HEK293 (cell line): ENCODE measurements around the gene ABHD15.

ENCODE experiments used
- HOXC10 ChIP-seq: sonication (generic); formaldehyde crosslinking; IDR thresholded peaks from 2 replicates; pipeline ENCODE4 v1.8.1; 2023; ENCODE audit warnings: mild to moderate bottlenecking, missing genetic modification reagents
- OSR2 ChIP-seq: fragments of 450-650 bp; formaldehyde crosslinking; IDR thresholded peaks from 2 replicates; pipeline ENCODE4 v1.5.1; 2016; ENCODE audit warnings: missing biosample characterization, missing genetic modification characterization
- OVOL3 ChIP-seq: fragments of 450-650 bp; formaldehyde crosslinking; IDR thresholded peaks from 2 replicates; pipeline ENCODE4 v1.5.1; 2016; ENCODE audit warnings: missing biosample characterization, missing genetic modification characterization
- REPIN1 ChIP-seq: fragments of 450-650 bp; formaldehyde crosslinking; IDR thresholded peaks from 2 replicates; pipeline ENCODE4 v1.5.1; 2017; ENCODE audit warnings: missing biosample characterization, missing genetic modification characterization, low read depth
- SALL2 ChIP-seq: fragments of 450-650 bp; formaldehyde crosslinking; IDR thresholded peaks from 2 replicates; pipeline ENCODE4 v1.5.0; 2017; ENCODE audit warnings: missing biosample characterization, mild to moderate bottlenecking, missing genetic modification characterization, borderline replicate concordance
- ZBTB1 ChIP-seq: fragments of 450-650 bp; formaldehyde crosslinking; IDR thresholded peaks from 2 replicates; pipeline ENCODE4 v1.5.1; 2016; ENCODE audit warnings: missing biosample characterization, missing genetic modification characterization
- ZBTB17 ChIP-seq: fragments of 450-650 bp; formaldehyde crosslinking; IDR thresholded peaks from 2 replicates; pipeline ENCODE4 v1.5.1; 2016; ENCODE audit warnings: missing biosample characterization, missing genetic modification characterization
- ZBTB21 ChIP-seq: fragments of 450-650 bp; formaldehyde crosslinking; IDR thresholded peaks from 2 replicates; pipeline ENCODE4 v1.5.1; 2017; ENCODE audit warnings: missing biosample characterization, missing genetic modification characterization
- ZFP41 ChIP-seq: fragments of 450-650 bp; formaldehyde crosslinking; IDR thresholded peaks from 2 replicates; pipeline ENCODE4 v1.5.1; 2016; ENCODE audit warnings: missing biosample characterization, missing genetic modification characterization, borderline replicate concordance
- ZFP69B ChIP-seq: fragments of 450-650 bp; formaldehyde crosslinking; IDR thresholded peaks from 2 replicates; pipeline ENCODE4 v1.5.1; 2016; ENCODE audit warnings: missing biosample characterization, missing genetic modification characterization
- ZNF133 ChIP-seq: fragments of 450-650 bp; formaldehyde crosslinking; IDR thresholded peaks from 2 replicates; pipeline ENCODE4 v1.5.1; 2016; ENCODE audit warnings: missing biosample characterization, missing genetic modification characterization
- ZNF175 ChIP-seq: fragments of 450-650 bp; formaldehyde crosslinking; IDR thresholded peaks from 2 replicates; pipeline ENCODE4 v1.5.1; 2016; ENCODE audit warnings: missing biosample characterization, missing genetic modification characterization
- ZNF23 ChIP-seq: fragments of 450-650 bp; formaldehyde crosslinking; IDR thresholded peaks from 2 replicates; pipeline ENCODE4 v1.5.1; 2016; ENCODE audit warnings: missing biosample characterization, missing genetic modification characterization, borderline replicate concordance
- ZNF561 ChIP-seq: fragments of 450-650 bp; IDR thresholded peaks from 2 replicates; pipeline ENCODE4 v1.5.1; 2018; ENCODE audit warnings: missing biosample characterization, missing genetic modification characterization, borderline replicate concordance
- ZNF624 ChIP-seq: fragments of 450-650 bp; formaldehyde crosslinking; IDR thresholded peaks from 2 replicates; pipeline ENCODE4 v1.5.1; 2017; ENCODE audit warnings: missing biosample characterization, missing genetic modification characterization
- ZNF629 ChIP-seq: fragments of 450-650 bp; formaldehyde crosslinking; IDR thresholded peaks from 2 replicates; pipeline ENCODE4 v1.5.1; 2017; ENCODE audit warnings: missing biosample characterization, missing genetic modification characterization
- ZNF654 ChIP-seq: fragments of 450-650 bp; formaldehyde crosslinking; IDR thresholded peaks from 2 replicates; pipeline ENCODE4 v1.5.1; 2016; ENCODE audit warnings: low read depth, missing biosample characterization, missing genetic modification characterization
- ZNF664 ChIP-seq: fragments of 450-650 bp; formaldehyde crosslinking; IDR thresholded peaks from 2 replicates; pipeline ENCODE4 v1.5.1; 2016; ENCODE audit warnings: missing biosample characterization, missing genetic modification characterization
- ZNF768 ChIP-seq: fragments of 450-650 bp; formaldehyde crosslinking; IDR thresholded peaks from 2 replicates; pipeline ENCODE4 v1.5.1; 2018; ENCODE audit warnings: missing biosample characterization, mild to moderate bottlenecking, missing genetic modification characterization
- ZNF776 ChIP-seq: fragments of 450-650 bp; formaldehyde crosslinking; IDR thresholded peaks from 2 replicates; pipeline ENCODE4 v1.5.0; 2017; ENCODE audit warnings: missing biosample characterization, missing genetic modification characterization, borderline replicate concordance
- ZSCAN23 ChIP-seq: fragments of 450-650 bp; formaldehyde crosslinking; IDR thresholded peaks from 2 replicates; pipeline ENCODE4 v1.5.1; 2016; ENCODE audit warnings: missing biosample characterization, missing genetic modification characterization
- TF ChIP-seq, protein P1 (sequence below): fragments of 450-650 bp; formaldehyde crosslinking; IDR thresholded peaks from 2 replicates; pipeline ENCODE4 v1.5.1; 2016; ENCODE audit warnings: missing biosample characterization, missing genetic modification characterization, low read depth
- TF ChIP-seq, protein P2 (sequence below): fragments of 450-650 bp; formaldehyde crosslinking; IDR thresholded peaks from 2 replicates; pipeline ENCODE4 v1.5.1; 2016; ENCODE audit warnings: missing biosample characterization, missing genetic modification characterization
- TF ChIP-seq, protein P3 (sequence below): fragments of 450-650 bp; formaldehyde crosslinking; IDR thresholded peaks from 2 replicates; pipeline ENCODE4 v1.5.1; 2016; ENCODE audit warnings: missing biosample characterization, missing genetic modification characterization
- TF ChIP-seq, protein P4 (sequence below): fragments of 450-650 bp; formaldehyde crosslinking; IDR thresholded peaks from 2 replicates; pipeline ENCODE4 v1.5.1; 2017; ENCODE audit warnings: missing biosample characterization, missing genetic modification characterization
- TF ChIP-seq, protein P5 (sequence below): fragments of 450-650 bp; formaldehyde crosslinking; optimal IDR thresholded peaks from 2 replicates; pipeline ENCODE3; 2016; ENCODE audit warnings: missing biosample characterization, mild to moderate bottlenecking, missing genetic modification characterization
- TF ChIP-seq, protein P6 (sequence below): fragments of 450-650 bp; formaldehyde crosslinking; IDR thresholded peaks from 2 replicates; pipeline ENCODE4 v1.5.1; 2017; ENCODE audit warnings: missing biosample characterization, mild to moderate bottlenecking, missing genetic modification characterization, moderate library complexity

Gene ABHD15

DNA sequence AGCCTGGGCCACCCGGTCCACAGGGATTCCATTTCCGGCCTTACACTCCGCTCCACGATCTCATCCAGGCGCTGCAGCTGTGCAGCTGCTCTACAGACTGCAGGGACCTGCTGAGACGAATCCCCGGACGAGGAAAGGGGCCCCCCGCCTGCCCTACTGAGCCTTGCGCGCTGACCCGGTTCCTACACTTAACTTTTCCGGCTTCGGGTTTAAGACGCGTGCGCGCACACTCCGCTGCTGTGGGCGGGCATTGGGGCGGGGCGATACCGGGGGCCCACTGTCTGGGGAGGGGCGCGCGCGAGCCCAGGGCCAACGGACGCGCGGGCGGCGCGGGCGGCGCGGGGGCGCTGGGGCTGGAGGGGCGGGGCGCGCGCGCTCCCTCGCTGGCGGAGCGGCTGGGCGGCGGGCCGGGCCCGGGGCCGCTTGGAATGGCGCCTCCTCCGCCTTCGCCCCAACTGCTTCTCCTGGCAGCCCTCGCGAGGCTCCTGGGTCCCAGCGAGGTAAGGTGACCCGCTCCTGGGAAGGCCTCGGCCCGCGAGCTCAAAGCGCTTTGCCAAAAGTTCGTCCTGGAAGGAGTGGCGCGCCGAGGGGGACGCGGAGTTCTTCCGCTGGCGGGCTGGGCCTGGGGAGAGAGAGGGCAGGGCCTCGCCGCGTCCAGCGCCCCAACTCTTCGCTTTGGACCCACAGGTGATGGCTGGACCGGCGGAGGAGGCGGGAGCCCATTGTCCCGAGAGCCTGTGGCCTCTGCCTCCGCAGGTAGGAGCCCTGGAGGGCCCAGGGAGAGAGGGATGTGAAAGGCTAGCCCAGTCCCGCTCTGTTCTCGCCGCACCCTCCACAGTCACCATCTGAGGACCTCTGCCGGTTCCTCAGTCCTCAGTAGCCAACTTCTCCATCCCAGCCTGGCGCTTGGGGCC, 1.8 kb upstream of the ABHD15 start, which contains the start of gene TP53I13 (continued):
- TF ChIP-seq, protein P1, sequence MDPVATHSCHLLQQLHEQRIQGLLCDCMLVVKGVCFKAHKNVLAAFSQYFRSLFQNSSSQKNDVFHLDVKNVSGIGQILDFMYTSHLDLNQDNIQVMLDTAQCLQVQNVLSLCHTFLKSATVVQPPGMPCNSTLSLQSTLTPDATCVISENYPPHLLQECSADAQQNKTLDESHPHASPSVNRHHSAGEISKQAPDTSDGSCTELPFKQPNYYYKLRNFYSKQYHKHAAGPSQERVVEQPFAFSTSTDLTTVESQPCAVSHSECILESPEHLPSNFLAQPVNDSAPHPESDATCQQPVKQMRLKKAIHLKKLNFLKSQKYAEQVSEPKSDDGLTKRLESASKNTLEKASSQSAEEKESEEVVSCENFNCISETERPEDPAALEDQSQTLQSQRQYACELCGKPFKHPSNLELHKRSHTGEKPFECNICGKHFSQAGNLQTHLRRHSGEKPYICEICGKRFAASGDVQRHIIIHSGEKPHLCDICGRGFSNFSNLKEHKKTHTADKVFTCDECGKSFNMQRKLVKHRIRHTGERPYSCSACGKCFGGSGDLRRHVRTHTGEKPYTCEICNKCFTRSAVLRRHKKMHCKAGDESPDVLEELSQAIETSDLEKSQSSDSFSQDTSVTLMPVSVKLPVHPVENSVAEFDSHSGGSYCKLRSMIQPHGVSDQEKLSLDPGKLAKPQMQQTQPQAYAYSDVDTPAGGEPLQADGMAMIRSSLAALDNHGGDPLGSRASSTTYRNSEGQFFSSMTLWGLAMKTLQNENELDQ (tag by site-specific recombination), result no peak
- TF ChIP-seq ZBTB17 (tag by site-specific recombination), result peak; percentile 39; the same call in 1 of the 2 replicates
- TF ChIP-seq SALL2 (tag by site-specific recombination), result no peak
- no peak for TF ChIP-seq ZNF133 (tag by site-specific recombination)
- no peak for TF ChIP-seq REPIN1 (tag by site-specific recombination)
- no peak for TF ChIP-seq HOXC10 (CRISPR knock-in tag)
- no peak for TF ChIP-seq ZNF624 (tag by site-specific recombination)
- TF ChIP-seq, protein P2, sequence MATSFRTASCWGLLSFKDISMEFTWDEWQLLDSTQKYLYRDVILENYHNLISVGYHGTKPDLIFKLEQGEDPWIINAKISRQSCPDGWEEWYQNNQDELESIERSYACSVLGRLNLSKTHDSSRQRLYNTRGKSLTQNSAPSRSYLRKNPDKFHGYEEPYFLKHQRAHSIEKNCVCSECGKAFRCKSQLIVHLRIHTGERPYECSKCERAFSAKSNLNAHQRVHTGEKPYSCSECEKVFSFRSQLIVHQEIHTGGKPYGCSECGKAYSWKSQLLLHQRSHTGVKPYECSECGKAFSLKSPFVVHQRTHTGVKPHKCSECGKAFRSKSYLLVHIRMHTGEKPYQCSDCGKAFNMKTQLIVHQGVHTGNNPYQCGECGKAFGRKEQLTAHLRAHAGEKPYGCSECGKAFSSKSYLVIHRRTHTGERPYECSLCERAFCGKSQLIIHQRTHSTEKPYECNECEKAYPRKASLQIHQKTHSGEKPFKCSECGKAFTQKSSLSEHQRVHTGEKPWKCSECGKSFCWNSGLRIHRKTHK (tag by site-specific recombination), result no peak
- no peak for TF ChIP-seq ZNF768 (tag by site-specific recombination)
- TF ChIP-seq ZNF629 (tag by site-specific recombination), result no peak
- TF ChIP-seq, protein P3, sequence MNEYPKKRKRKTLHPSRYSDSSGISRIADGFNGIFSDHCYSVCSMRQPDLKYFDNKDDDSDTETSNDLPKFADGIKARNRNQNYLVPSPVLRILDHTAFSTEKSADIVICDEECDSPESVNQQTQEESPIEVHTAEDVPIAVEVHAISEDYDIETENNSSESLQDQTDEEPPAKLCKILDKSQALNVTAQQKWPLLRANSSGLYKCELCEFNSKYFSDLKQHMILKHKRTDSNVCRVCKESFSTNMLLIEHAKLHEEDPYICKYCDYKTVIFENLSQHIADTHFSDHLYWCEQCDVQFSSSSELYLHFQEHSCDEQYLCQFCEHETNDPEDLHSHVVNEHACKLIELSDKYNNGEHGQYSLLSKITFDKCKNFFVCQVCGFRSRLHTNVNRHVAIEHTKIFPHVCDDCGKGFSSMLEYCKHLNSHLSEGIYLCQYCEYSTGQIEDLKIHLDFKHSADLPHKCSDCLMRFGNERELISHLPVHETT (tag by site-specific recombination), result peak; percentile 39; the same call in 1 of the 2 replicates
- TF ChIP-seq ZFP69B, result peak; percentile 75
- TF ChIP-seq ZBTB1 (tag by site-specific recombination), result no peak
- TF ChIP-seq ZNF561 (tag by site-specific recombination), result no peak
- TF ChIP-seq, protein P4, sequence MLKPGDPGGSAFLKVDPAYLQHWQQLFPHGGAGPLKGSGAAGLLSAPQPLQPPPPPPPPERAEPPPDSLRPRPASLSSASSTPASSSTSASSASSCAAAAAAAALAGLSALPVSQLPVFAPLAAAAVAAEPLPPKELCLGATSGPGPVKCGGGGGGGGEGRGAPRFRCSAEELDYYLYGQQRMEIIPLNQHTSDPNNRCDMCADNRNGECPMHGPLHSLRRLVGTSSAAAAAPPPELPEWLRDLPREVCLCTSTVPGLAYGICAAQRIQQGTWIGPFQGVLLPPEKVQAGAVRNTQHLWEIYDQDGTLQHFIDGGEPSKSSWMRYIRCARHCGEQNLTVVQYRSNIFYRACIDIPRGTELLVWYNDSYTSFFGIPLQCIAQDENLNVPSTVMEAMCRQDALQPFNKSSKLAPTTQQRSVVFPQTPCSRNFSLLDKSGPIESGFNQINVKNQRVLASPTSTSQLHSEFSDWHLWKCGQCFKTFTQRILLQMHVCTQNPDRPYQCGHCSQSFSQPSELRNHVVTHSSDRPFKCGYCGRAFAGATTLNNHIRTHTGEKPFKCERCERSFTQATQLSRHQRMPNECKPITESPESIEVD (tag by site-specific recombination), result no peak
- no peak for TF ChIP-seq ZFP41 (tag by site-specific recombination)
- peak; percentile 63 for TF ChIP-seq OVOL3
- TF ChIP-seq ZNF664 (tag by site-specific recombination), result no peak
- TF ChIP-seq, protein P5, sequence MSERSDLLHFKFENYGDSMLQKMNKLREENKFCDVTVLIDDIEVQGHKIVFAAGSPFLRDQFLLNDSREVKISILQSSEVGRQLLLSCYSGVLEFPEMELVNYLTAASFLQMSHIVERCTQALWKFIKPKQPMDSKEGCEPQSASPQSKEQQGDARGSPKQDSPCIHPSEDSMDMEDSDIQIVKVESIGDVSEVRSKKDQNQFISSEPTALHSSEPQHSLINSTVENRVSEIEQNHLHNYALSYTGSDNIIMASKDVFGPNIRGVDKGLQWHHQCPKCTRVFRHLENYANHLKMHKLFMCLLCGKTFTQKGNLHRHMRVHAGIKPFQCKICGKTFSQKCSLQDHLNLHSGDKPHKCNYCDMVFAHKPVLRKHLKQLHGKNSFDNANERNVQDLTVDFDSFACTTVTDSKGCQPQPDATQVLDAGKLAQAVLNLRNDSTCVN (tag by site-specific recombination), result peak; percentile 72
- TF ChIP-seq ZNF175 (tag by site-specific recombination), result no peak
- no peak for TF ChIP-seq ZNF23 (tag by site-specific recombination)
- no peak for TF ChIP-seq OSR2 (tag by site-specific recombination)
- TF ChIP-seq, protein P6, sequence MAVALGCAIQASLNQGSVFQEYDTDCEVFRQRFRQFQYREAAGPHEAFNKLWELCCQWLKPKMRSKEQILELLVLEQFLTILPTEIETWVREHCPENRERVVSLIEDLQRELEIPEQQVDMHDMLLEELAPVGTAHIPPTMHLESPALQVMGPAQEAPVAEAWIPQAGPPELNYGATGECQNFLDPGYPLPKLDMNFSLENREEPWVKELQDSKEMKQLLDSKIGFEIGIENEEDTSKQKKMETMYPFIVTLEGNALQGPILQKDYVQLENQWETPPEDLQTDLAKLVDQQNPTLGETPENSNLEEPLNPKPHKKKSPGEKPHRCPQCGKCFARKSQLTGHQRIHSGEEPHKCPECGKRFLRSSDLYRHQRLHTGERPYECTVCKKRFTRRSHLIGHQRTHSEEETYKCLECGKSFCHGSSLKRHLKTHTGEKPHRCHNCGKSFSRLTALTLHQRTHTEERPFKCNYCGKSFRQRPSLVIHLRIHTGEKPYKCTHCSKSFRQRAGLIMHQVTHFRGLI (tag by site-specific recombination), result no peak; the same call in 1 of the 2 replicates
- no peak for TF ChIP-seq ZSCAN23
- TF ChIP-seq ZBTB21 (tag by site-specific recombination), result no peak
- TF ChIP-seq ZNF654 (tag by site-specific recombination), result no peak
- TF ChIP-seq ZNF776 (tag by site-specific recombination), result no peak
